WERI-Rb-1 (cell line): ENCODE results near the gene GRIA1.

ENCODE experiments used
- DNase-seq: peaks from one replicate; pipeline ENCODE4 v3.0.0-alpha.2; 2020
- H3K27ac ChIP-seq: fragments of 250-450 bp; sonication (Bioruptor Pico); 2 replicates; pipeline ENCODE4 v1.5.1; 2020; ENCODE audit warnings: mild to moderate bottlenecking, moderate library complexity
- H3K27me3 ChIP-seq: fragments of 250-450 bp; sonication (Bioruptor Pico); 2 replicates; pipeline ENCODE4 v1.5.1; 2021; ENCODE audit warnings: mild to moderate bottlenecking, low read depth, moderate library complexity; ENCODE audit not compliant: insufficient read depth, severe bottlenecking
- H3K36me3 ChIP-seq: fragments of 250-450 bp; sonication (Bioruptor Pico); 2 replicates; pipeline ENCODE4 v1.5.1; 2020; ENCODE audit warnings: mild to moderate bottlenecking, moderate library complexity
- H3K4me3 ChIP-seq: 2 replicates; pipeline ENCODE4 v1.5.1; 2011; ENCODE audit warnings: low read depth, mild to moderate bottlenecking, control low read depth, low read length
- H3K9me3 ChIP-seq: fragments of 250-450 bp; sonication (Bioruptor Pico); 2 replicates; pipeline ENCODE4 v1.5.1; 2021; ENCODE audit warnings: mild to moderate bottlenecking, moderate library complexity; ENCODE audit not compliant: severe bottlenecking
- CTCF ChIP-seq: IDR thresholded peaks from 2 replicates; pipeline ENCODE4 v1.5.1; 2011; ENCODE audit warnings: low read depth, mild to moderate bottlenecking, control low read depth, inconsistent platforms, low read length

The GRIA1 gene

GRCh38 chr5:153670101-153670500 lies 179.6 kb downstream of the GRIA1 start:
- no peak for DNase-seq
- no peaks in the 10 kb centered on the region for H3K27me3 ChIP-seq
- H3K9me3 ChIP-seq = no peaks in the 10 kb centered on the region
- no peak overlapping the region for H3K4me3 ChIP-seq
- H3K36me3 ChIP-seq = no peaks in the 10 kb centered on the region
- H3K27ac ChIP-seq = no peak overlapping the region
- TF ChIP-seq CTCF = no peak

DNA sequence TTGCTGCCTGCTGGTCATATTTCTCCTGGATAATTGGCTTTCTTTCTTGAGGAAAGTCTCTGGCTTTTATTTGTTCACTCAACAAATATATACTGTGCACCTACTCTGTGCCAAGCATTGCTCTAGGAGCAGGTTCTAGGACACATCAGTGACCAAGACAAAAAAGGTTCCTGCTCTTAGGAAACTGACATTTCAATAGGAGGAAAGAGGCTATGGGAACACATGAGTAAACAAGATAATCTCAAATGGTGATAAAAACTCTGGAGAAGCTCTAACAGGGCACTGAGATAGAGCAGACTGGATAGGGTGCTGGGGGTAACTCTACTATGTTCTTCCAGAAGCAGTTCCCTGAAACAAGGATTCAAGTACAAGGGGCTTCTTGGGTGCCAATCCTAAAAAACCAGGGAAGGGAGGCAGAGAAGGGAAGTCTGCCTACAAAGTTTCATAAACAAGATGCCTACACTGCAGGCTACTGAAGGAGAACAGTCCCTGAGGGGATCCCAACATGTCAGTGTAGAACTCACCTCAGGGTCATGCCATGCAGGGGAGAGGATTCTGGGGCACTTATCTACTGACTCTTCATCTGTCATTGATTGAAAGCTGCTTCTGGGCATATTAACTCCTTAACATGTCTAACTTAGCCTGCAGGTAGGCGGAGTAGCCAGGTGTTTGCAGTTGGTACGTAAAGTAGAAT lies 181.3 kb downstream of the GRIA1 start:
- no peak overlapping the region for H3K4me3 ChIP-seq

GRCh38 chr5:153672347-153673090 lies 182.0 kb downstream of the GRIA1 start:
- Histone ChIP-seq H3K9me3 (no peaks in the 10 kb centered on the region), H3K27me3 (no peaks in the 10 kb centered on the region), H3K36me3 (no peaks in the 10 kb centered on the region), H3K4me3 (no peak overlapping the region), H3K27ac (no peak overlapping the region)
- DNase-seq = no peak
- no peak for TF ChIP-seq CTCF

More for the DNA sequence above, 181.3 kb downstream of the GRIA1 start:
- H3K9me3 ChIP-seq = no peaks in the 10 kb centered on the region
- DNase-seq = no peak
- H3K36me3 ChIP-seq = no peaks in the 10 kb centered on the region
- H3K27ac ChIP-seq = no peak overlapping the region
- no peak for TF ChIP-seq CTCF
- no peaks in the 10 kb centered on the region for H3K27me3 ChIP-seq

DNA sequence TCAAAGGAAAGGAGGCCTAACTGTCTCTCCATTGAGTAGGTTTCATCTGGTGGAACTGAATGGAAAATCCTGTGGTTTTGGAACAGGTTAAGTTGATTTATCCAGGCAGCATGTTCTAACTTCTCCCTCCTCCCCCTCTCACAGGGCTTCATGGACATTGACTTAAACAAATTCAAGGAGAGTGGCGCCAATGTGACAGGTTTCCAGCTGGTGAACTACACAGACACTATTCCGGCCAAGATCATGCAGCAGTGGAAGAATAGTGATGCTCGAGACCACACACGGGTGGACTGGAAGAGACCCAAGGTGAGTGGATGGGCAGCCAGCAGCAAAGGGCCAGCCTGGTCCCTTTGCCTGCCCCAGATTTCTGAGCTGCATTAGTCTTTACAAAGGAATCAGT lies 183.9 kb downstream of the GRIA1 start:
- Histone ChIP-seq H3K36me3 (no peaks in the 10 kb centered on the region), H3K4me3 (no peak overlapping the region), H3K9me3 (no peaks in the 10 kb centered on the region), H3K27ac (no peak overlapping the region), H3K27me3 (no peaks in the 10 kb centered on the region)
- DNase-seq = no peak
- no peak for TF ChIP-seq CTCF

- Histone ChIP-seq H3K27ac (no peak overlapping the region), H3K27me3 (no peaks in the 10 kb centered on the region), H3K4me3 (no peak overlapping the region), H3K36me3 (no peaks in the 10 kb centered on the region), H3K9me3 (no peaks in the 10 kb centered on the region)
- no peak for DNase-seq
- TF ChIP-seq CTCF = no peak
These were observed 185.9 kb downstream of the GRIA1 start for GRCh38 chr5:153676406-153676805.

DNA sequence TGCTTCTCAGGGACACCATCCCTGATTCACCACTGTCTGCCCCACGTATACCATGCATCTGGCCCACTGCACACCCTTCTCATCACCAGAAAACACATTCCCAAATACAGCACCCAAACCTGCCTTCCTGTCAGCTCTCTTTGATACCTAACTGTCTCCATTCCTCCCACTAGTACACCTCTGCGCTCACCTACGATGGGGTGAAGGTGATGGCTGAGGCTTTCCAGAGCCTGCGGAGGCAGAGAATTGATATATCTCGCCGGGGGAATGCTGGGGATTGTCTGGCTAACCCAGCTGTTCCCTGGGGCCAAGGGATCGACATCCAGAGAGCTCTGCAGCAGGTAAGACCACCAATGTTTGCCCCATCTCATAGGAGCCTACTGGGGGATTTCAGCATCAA lies 186.4 kb downstream of the GRIA1 start:
- no peak for TF ChIP-seq CTCF
- no peak overlapping the region for H3K4me3 ChIP-seq
- no peaks in the 10 kb centered on the region for H3K27me3 ChIP-seq
- no peak overlapping the region for H3K27ac ChIP-seq
- no peaks in the 10 kb centered on the region for H3K9me3 ChIP-seq
- no peak for DNase-seq
- H3K36me3 ChIP-seq = no peaks in the 10 kb centered on the region
